ENCODE results near the gene ANKRD11.

ANKRD11 gene

GRCh38 chr16:89378947-89379771 lies 111.2 kb downstream of the ANKRD11 start:
- peak in 1 of 3 experiments; percentile 68 for DNase-seq

- DNase-seq, result no peak
Measured at GRCh38 chr16:89377453-89377848, 112.9 kb downstream of the ANKRD11 start.

- DNase-seq, result no peak
Measured at GRCh38 chr16:89376812-89377452, 113.4 kb downstream of the ANKRD11 start.

GRCh38 chr16:89375686-89376085 lies 114.7 kb downstream of the ANKRD11 start:
- DNase-seq, result peak in 2 of 3 experiments; percentile 2 to 31

GRCh38 chr16:89375021-89375420 lies 115.3 kb downstream of the ANKRD11 start:
- peak; percentile 35 to 82 (median 57) for DNase-seq

DNA sequence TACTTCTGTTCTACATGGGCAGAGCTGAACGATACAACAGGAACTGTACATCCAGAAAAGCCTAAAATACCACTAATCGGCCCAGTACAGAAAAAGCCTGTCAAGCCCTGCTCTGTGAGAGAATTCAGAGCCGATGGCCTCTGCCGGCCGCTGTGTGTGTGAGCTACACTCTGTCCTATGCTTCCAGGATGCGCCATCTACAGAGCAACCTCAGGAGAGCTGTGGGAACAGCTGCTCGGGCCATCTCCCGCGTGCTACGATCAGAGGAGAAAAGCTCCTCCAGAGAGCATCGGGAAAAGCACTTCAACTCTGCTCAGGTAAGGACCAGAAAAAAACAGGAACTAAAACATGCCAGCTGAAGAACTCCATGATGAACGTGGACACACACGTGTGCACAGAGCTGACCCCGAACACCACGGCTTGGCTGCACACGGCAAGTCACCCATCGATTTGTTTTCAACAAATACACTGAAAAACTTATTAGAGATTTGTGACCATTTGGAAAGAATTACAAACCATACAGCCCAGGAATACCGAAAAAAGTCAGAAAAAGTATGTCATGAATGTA lies 115.9 kb downstream of the ANKRD11 start:
- DNase-seq, result peak; percentile 18 to 68 (median 39)

DNA sequence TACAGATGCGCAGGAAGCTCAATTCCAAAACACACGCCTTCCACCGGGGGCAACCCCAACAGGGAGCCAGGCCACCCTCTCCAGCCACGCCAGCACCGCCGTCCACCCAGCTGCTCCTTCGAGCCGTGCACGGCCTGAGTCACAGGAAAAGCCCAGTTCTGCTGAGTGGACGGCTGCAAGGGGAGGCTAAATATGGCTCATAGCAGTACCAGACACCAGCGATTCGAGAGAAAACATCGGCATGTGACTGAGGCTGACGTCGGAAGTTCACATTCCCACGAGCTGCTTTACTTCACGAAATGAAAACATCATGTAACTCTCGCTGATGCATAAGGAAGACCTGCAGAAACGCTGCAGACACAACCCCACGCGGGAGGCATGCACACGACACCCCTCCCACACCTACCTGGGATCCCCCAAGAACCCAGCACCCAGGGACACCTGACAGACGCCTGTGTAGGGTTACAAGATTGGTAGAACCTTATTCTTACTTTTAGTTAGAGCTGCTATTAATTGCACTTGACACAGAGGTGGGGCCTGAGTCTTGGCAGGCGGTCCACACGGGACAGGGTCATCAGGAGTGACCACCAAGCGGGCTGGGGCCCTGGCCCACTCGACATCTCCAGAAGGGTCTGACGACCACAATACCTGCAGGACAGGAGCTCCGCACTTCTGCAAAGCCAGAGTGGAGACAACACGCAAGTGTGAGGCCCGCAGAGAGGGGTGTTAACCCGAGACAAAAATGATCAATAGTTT lies 116.8 kb downstream of the ANKRD11 start:
- no peak for DNase-seq

- DNase-seq, result no peak
Measured at GRCh38 chr16:89371968-89372634, 118.3 kb downstream of the ANKRD11 start.

DNA sequence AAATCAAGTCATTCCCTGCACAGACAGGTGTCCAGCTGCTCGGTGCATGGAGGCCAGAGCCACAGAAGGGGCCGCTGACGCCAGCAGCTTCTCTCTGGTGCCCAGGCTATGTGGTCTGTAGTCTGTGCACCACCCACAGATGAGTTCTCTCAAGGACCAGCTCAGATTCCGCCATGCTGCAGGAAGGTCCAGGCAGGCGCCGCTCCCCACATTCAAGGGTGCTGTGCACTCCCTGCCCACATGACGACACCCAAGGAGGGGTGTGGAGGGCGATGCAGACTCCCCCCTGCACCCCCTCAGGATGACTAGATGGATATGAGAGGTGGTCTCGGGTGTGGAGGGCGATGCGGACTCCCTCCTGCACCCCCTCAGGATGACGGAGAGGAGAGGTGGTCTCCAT lies 119.0 kb downstream of the ANKRD11 start:
- no peak for DNase-seq

- no peak for DNase-seq
Measured at GRCh38 chr16:89370601-89371000, 119.8 kb downstream of the ANKRD11 start.

GRCh38 chr16:89370081-89370511 lies 120.3 kb downstream of the ANKRD11 start:
- no peak for DNase-seq

DNA sequence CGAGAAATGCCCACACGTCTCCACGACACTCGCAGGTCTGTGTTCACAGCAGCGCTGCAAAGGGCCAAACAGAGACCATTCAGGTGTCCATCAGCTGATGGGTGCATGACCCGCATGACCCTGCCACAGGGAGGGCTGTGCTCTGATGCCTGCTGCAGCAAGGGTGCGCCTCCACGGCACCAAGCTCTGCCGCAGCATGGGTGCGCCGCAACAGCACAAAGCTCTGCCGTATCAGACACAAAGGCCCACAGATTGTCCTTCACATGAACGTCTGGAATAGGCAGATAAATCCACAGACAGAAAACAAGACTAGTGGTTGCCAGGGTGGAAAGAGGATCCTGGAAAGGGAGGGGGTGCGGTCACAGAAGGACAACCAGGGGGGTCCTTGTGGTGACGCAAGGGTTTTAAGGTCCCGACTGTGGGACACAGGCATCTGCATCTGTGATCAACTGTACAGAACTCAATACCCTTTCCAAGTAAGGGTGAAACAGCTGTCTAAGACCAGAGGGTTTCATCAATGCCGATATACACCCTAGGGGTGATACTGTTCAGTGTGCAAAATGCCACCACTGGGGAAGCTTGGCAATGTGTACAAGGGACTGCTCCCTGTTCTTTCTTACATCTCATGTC lies 121.0 kb downstream of the ANKRD11 start:
- DNase-seq, result no peak

GRCh38 chr16:89368604-89369249 lies 121.6 kb downstream of the ANKRD11 start:
- DNase-seq, result no peak

GRCh38 chr16:89367538-89367915 lies 122.8 kb downstream of the ANKRD11 start:
- peak in 1 of 3 experiments; percentile 4 for DNase-seq

GRCh38 chr16:89366561-89367537 lies 123.5 kb downstream of the ANKRD11 start:
- DNase-seq, result no peak

GRCh38 chr16:89365996-89366395 lies 124.4 kb downstream of the ANKRD11 start:
- no peak for DNase-seq

GRCh38 chr16:89365044-89365467 lies 125.3 kb downstream of the ANKRD11 start:
- DNase-seq, result no peak

- DNase-seq, result no peak
Measured at GRCh38 chr16:89364606-89365005, 125.8 kb downstream of the ANKRD11 start.

DNA sequence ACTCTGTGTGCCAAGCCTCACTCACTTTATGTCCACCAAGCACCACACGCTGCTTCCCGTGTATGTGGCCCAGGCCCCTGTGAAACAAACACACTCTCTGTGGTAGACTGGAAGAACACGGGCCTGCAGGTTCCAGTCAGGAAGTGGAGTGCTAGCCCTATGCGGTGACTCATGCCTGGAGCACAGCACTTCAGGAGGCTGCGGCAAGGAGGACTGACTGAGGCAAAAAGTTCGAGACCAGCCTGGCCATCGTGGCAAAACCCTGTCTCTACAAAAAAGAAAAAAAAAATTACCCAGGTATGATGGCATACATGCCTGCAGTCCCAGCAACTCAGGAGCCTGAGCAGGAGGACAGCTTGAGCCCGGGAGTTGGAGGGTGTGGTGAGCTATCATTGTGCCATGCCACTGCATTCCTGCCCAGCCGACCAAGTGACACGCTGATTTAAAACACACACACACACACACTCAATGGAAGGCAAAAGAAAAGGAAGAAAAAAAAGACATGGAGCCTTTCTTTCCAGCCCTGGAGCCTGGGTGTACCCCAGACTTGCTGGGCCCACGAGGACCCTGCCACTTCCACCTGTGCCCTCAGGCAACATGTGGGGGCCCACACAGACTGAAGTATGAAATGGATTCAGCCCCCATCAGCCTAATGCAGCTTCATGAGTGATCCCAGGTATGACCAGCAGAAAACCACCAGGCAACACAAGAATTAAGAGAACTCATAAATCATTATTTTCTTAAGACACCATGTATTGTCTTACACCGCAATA lies 126.6 kb downstream of the ANKRD11 start:
- no peak for DNase-seq
